ENCODE data around the gene C6orf47. TPM values are rescaled to one million over a fixed set of nuclear protein-coding genes. Genes with fewer than 3 reads are reported as not detected.
A peak's percentile ranks its signal among the peaks of the same experiment; 100 is the strongest.

C6orf47 gene
- total RNA-seq, 1 experiment from 2014 or later: 21.8 TPM

GRCh38 chr6:31689249-31690110 lies 28.9 kb upstream of the C6orf47 start:
- no peak for DNase-seq (ENCODE audit: low read depth)

- DNase-seq (ENCODE audit: low read depth): no peak
Observed at GRCh38 chr6:31687860-31688693, 27.5 kb upstream of the C6orf47 start.

DNA sequence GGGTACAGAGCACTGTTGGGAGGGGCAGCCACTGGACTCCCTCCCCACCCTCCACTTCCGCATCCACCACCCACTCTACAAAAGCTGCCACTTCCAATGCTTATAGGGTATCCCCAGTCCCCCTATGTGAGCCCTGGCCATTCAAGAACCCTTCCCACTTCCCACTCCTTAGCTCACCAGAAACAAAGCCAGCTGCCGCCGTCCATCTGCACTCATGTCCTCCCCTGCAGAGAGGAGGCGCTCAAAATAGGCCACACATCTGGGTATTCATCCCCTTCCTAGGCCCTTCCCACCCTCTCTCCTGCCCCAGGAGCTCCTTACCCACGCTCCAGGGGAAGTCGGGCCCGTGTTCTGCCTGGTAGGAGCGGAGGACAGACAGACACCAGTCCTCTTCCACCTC lies 26.7 kb upstream of the C6orf47 start:
- DNase-seq (ENCODE audit: low read depth): no peak

- no peak for DNase-seq (ENCODE audit: low read depth)
Observed at GRCh38 chr6:31686483-31686882, 25.9 kb upstream of the C6orf47 start.

DNA sequence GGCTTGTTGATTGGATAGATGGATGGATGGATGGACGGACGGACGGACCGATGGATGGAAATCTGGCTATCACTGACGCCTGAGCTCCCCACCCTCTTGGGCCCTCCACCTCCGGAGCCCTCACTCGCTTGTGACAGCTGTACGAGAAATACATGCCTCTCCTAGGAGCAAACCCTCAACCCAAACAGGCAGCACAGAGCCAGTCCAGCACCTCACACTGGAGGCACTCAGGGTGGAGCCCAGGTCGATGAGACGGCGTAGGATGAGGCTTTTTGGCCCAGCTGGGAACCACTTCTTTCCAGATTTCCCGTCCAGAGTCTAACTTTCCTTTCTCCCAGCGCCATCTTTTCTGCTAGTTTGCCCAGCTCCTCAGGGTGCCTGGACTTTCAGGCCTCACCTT lies 23.0 kb upstream of the C6orf47 start:
- no peak for DNase-seq (ENCODE audit: low read depth)

GRCh38 chr6:31681135-31681671 lies 20.6 kb upstream of the C6orf47 start:
- no peak for DNase-seq (ENCODE audit: low read depth)

GRCh38 chr6:31680226-31681134 lies 19.9 kb upstream of the C6orf47 start, which contains the start of gene LY6G5C:
Gene LY6G5C, minus strand, starts transcription at chr6:31681067. Its CDS starts 694 bp downstream, at chr6:31680373.
- peak; percentile 83 for DNase-seq (ENCODE audit: low read depth)

DNA sequence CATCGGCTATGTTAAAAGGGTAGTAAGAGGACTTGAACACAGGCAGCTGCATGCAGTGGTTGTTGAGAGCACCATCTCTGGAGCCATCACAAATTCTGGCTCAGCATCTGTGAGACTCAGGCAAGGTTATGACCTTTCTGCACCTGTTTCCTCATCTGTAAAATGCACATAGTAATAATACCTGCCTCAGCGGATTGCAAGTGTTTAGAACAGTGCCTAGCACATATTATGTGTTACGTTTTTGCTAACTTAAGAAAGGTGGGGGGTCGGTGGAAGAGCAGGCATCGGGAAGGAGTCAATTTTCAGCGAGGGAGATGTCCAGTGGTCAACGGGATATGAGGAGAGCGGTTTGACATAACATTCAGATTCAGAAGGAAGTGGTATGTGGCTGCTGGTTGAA lies 17.4 kb upstream of the C6orf47 start:
- DNase-seq (ENCODE audit: low read depth): no peak

DNA sequence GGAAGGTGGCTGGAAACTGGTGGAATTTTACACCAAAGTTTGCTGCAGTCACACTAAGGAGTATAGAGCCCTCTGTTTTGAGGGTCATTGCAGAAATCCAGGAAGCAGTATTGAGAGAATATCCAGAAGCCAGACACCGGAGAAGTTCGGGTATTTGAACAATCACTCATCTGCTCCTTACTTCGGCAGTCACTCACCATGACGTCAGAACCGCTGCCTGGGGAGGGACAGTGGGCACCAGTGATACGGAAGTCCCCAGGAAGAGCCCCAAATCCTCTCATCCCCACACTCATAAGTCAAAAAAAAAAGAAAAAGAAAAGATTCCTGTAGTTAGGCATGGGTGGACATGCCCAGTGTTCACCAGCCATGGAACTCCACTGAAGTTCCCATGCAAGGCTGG lies 16.3 kb upstream of the C6orf47 start:
- DNase-seq (ENCODE audit: low read depth): no peak

GRCh38 chr6:31676322-31676903 lies 15.8 kb upstream of the C6orf47 start:
- DNase-seq (ENCODE audit: low read depth): no peak

- no peak for DNase-seq (ENCODE audit: low read depth)
Observed at GRCh38 chr6:31669676-31670075, 9.1 kb upstream of the C6orf47 start, which contains the start of gene LY6G5B. Gene LY6G5B, plus strand, starts transcription at chr6:31669976. Its CDS starts 975 bp downstream, at chr6:31670951.

GRCh38 chr6:31666337-31666965 lies 5.9 kb upstream of the C6orf47 start:
- no peak for DNase-seq (ENCODE audit: low read depth)

- peak; percentile 98 for DNase-seq (ENCODE audit: low read depth)
Observed at GRCh38 chr6:31665501-31666336, 5.1 kb upstream of the C6orf47 start, which contains the start of gene CSNK2B. Gene CSNK2B, plus strand, starts transcription at chr6:31666080. Its CDS starts 752 bp downstream, at chr6:31666832.

GRCh38 chr6:31664790-31665500 lies 4.4 kb upstream of the C6orf47 start, which contains the start of gene GPANK1:
Gene GPANK1, minus strand, starts transcription at chr6:31664997. Its CDS starts 519 bp downstream, at chr6:31664478.
- peak; percentile 92 for DNase-seq (ENCODE audit: low read depth)

DNA sequence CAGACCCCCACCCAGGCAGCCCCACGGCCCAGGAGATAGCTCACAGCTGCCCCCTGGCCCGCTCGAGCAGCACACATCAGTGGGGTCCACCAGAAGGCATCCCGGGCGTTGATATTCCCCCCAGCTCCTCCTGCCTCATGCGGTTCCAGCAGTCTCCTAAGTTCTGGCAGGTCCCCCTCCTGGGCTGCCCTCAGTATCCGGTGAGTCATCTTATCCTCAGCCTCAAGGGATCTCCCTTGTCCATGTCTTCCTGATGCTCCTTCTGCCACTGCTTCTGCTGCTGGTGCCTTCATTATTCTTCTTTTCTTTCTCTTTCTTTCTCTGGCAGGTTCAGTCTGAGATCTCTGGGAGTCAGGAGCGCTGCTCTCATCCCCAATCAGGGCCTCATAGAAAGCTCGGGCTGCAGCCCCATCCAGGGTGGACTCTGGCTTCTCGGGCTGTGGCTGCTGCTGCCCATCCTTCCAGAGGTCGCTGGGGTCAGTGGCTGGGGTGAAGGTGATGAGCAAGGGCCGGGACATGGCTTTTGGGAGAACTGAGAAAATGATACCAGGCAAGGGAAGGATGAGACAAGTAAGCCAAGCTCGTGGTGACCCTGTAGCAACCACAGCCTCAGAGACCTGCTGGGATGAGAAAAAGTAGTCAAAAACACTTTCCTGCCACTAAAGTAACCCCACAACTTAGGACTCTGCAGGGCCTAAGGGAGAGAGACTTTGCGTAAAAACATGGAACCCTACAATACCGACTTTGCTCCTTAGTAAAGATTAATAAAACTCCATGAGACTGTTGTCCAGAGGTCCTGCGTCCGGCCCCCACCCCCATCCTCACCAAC lies 3.6 kb upstream of the C6orf47 start:
- DNase-seq (ENCODE audit: low read depth): peak; percentile 89

DNA sequence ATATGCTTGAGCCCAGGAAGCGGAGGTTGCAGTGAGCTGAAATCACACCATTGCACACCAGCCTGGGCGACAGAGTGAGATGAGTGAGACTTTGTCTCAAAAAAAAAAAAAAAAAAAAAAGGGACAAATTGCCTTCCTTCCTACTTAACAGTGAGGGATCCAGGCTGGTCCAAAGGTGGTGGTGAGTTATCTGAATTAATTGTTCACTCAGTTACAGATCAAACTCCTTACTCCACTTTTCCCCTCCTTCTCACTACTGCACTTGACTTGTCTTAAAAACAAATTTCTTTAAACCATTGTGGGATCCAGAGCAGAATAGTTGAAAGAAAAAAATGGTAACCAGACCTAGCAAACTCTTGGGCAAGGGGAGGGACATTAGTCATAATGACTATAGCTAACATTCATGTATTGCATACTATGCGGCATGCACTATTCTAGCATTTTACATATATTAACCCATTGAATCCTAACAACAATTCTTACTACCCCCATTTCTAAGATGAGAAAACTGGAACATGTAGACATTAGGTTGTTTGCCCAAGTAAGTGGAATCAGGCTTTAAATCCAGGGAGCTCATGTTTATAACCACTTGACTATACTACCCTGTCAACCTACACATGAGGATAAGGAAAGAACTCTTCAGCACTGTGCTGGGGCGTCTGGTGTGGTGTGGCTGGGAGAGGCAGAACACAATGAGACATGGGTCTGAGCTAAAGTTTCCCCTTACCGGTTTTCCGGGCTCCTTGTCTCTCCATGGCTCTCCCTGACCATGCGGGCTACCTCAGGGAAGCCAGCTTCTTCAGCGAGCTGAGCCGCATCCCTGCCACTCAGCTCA lies 2.8 kb upstream of the C6orf47 start:
- peak; percentile 27 for DNase-seq (ENCODE audit: low read depth)

All from HT1080 (cell line).